Esophagus muscularis mucosa (tissue), 4 donors: ENCODE results near the gene CMTM4. TPM values are rescaled to one million over a fixed set of nuclear protein-coding genes. Genes with fewer than 3 reads are reported as not detected.

Source experiments
- DNase-seq: peaks from one replicate; pipeline ENCODE4 v3.0.0-alpha.2; 2017; ENCODE audit errors: extremely low spot score
- H3K27ac ChIP-seq, 4 donors: fragments of 200-600 bp; sonication (generic); replicated peaks in 1 of 4; 1 replicate in 3 of 4; 2 replicates in 1 of 4; pipeline ENCODE4 v1.5.1; 2016 to 2019; ENCODE audit warnings: mild to moderate bottlenecking in 1 of 4
- H3K27me3 ChIP-seq, 4 donors: fragments of 200-600 bp; sonication (generic); one replicate each; pipeline versions ENCODE4 v1.5.1 to v1.6.0; 2016 to 2019
- H3K36me3 ChIP-seq, 4 donors: fragments of 200-600 bp; sonication (generic); one replicate each; pipeline ENCODE4 v1.5.1; 2016 to 2019
- H3K4me1 ChIP-seq, 4 donors: fragments of 200-600 bp; sonication (generic); one replicate each; pipeline ENCODE4 v1.5.1; 2016 to 2019
- H3K4me3 ChIP-seq, 4 donors: fragments of 200-600 bp; sonication (generic); 1 replicate in 2 of 4; 2 replicates in 2 of 4; pipeline ENCODE4 v1.5.1; 2016 to 2019; ENCODE audit warnings: mild to moderate bottlenecking in 4 of 4, moderate library complexity in 1 of 4
- H3K9me3 ChIP-seq, 4 donors: fragments of 200-600 bp; sonication (generic); 1 replicate in 3 of 4; 2 replicates in 1 of 4; pipeline ENCODE4 v1.5.1; 2016 to 2019
- CTCF ChIP-seq, 3 experiments: fragments of 200-600 bp in 2 of 3; fragments of 450-650 bp in 1 of 3; sonication (generic) in 2 of 3; IDR thresholded peaks; one replicate each; pipeline ENCODE4 v1.5.1; 2017 to 2019; ENCODE audit warnings: antibody characterized with exemption in 3 of 3, mild to moderate bottlenecking in 2 of 3, moderate library complexity in 1 of 3
- EP300 ChIP-seq: sonication (generic); formaldehyde crosslinking; IDR thresholded peaks from one replicate; pipeline ENCODE4 v1.6.1; 2017; ENCODE audit warnings: antibody characterized with exemption
- POLR2A ChIP-seq: fragments of 450-650 bp; IDR thresholded peaks from one replicate; pipeline ENCODE4 v1.6.1; 2017; ENCODE audit warnings: antibody characterized with exemption, moderate library complexity, mild to moderate bottlenecking, low read depth
- POLR2AphosphoS5 ChIP-seq, 2 donors: sonication (generic); formaldehyde crosslinking; IDR thresholded peaks; one replicate each; pipeline ENCODE4 v1.6.1; 2017; ENCODE audit warnings: antibody characterized with exemption in 2 of 2
- WGBS: methylation state at CpG from one replicate; pipeline ENCODE4 v1.1.5; 2018; 5-methylcytosine and 5-hydroxymethylcytosine counted together
- intact Hi-C: fragments of 100-400 bp; cut with DNase I; formaldehyde crosslinking; loops from one replicate; pipeline ENCODE4 v1.15.1; 2023
- total RNA-seq, 4 donors: library from RNA; depleted of rRNA; stranded (reverse); fragments of >200 nt; gene quantifications; one replicate each; pipeline versions ENCODE4 v1.1.0 to v1.2.1, GENCODE V29; 2016

The CMTM4 gene
- total RNA-seq, 4 donors from 2014 or later: 9.8 to 19.8 (median 15.0) TPM

- Histone ChIP-seq H3K4me1 (peaks cover 3 to 19% (median 12%) of the 10 kb centered on the region in 4 donors), H3K4me3 (no peak overlapping the region), H3K9me3 (no peaks in the 10 kb centered on the region), H3K27me3 (no peaks in the 10 kb centered on the region), H3K27ac (peak overlapping the region in 1 of 4 donors; percentile 6), H3K36me3 (peaks cover 52 to 95% (median 91%) of the 10 kb centered on the region in 4 donors)
- TF ChIP-seq POLR2A (no peak), POLR2AphosphoS5 (IDR thresholded peaks at IDR 0.05) (no peak), EP300 (no peak), CTCF (IDR thresholded peaks at IDR 0.05) (peak; percentile 66 to 75 (median 71))
- 26% methylated on average over 3 of the region's 3 CpGs for WGBS
- DNase-seq: no peak
- intact Hi-C loops: no loop called here
Measured at GRCh38 chr16:66728117-66728787, 31.7 kb upstream of the CMTM4 start.

GRCh38 chr16:66720766-66721165, 24.2 kb upstream of the CMTM4 start:
- H3K36me3 ChIP-seq: peaks cover 37 to 81% (median 72%) of the 10 kb centered on the region in 4 donors
- intact Hi-C loops: no loop called here
- no peaks in the 10 kb centered on the region for H3K4me1 ChIP-seq
- 77% methylated on average over 3 of the region's 3 CpGs for WGBS
- DNase-seq: no peak
- TF ChIP-seq EP300 (no peak), POLR2AphosphoS5 (IDR thresholded peaks at IDR 0.05) (no peak), CTCF (IDR thresholded peaks at IDR 0.05) (no peak), POLR2A (no peak)
- no peaks in the 10 kb centered on the region for H3K9me3 ChIP-seq
- no peak overlapping the region for H3K27ac ChIP-seq
- H3K4me3 ChIP-seq: no peak overlapping the region
- no peaks in the 10 kb centered on the region for H3K27me3 ChIP-seq

GRCh38 chr16:66719246-66719645, 22.7 kb upstream of the CMTM4 start:
- Histone ChIP-seq H3K27me3 (no peaks in the 10 kb centered on the region), H3K4me3 (no peak overlapping the region), H3K36me3 (peaks cover 21 to 66% (median 57%) of the 10 kb centered on the region in 4 donors), H3K27ac (no peak overlapping the region), H3K4me1 (no peaks in the 10 kb centered on the region), H3K9me3 (no peaks in the 10 kb centered on the region)
- intact Hi-C loops: no loop called here
- TF ChIP-seq POLR2AphosphoS5 (IDR thresholded peaks at IDR 0.05) (no peak), POLR2A (no peak), EP300 (no peak), CTCF (IDR thresholded peaks at IDR 0.05) (no peak)
- WGBS: 90% methylated on average over 4 of the region's 4 CpGs
- DNase-seq: no peak

- Histone ChIP-seq H3K9me3 (no peaks in the 10 kb centered on the region), H3K27me3 (no peaks in the 10 kb centered on the region), H3K4me1 (no peaks in the 10 kb centered on the region), H3K4me3 (no peak overlapping the region), H3K27ac (no peak overlapping the region), H3K36me3 (peaks cover 8 to 51% (median 42%) of the 10 kb centered on the region in 4 donors)
- 85% methylated on average over 4 of the region's 4 CpGs for WGBS
- no peak for DNase-seq
- TF ChIP-seq EP300 (no peak), POLR2A (no peak), POLR2AphosphoS5 (IDR thresholded peaks at IDR 0.05) (no peak), CTCF (IDR thresholded peaks at IDR 0.05) (no peak)
- intact Hi-C loops: no loop called here
Measured at GRCh38 chr16:66717776-66718175, 21.2 kb upstream of the CMTM4 start.
